SK-N-SH treated with all-trans-retinoic acid at 6 μM for 48 hours (cell line): ENCODE data around the gene RTF1.

ENCODE experiments used
- ATAC-seq: fragments of 200-7000 bp; cut with Tn5 transposase; 3 replicates; pipeline ENCODE4 v1.9.1; 2020; ENCODE audit warnings: mild to moderate bottlenecking, moderate library complexity
- ARNTL ChIP-seq: fragments of 450-650 bp; formaldehyde crosslinking; IDR thresholded peaks from 2 replicates; pipeline ENCODE4 v1.5.0; 2020; ENCODE audit warnings: low read depth, mild to moderate bottlenecking, moderate library complexity, borderline replicate concordance
- CREB5 ChIP-seq: fragments of 250-450 bp; sonication (Bioruptor Pico); IDR thresholded peaks from 2 replicates; pipeline ENCODE4 v1.5.1; 2020; ENCODE audit warnings: low read depth, mild to moderate bottlenecking, moderate library complexity
- CSDC2 ChIP-seq: fragments of 250-450 bp; sonication (Bioruptor Pico); IDR thresholded peaks from 2 replicates; pipeline ENCODE4 v1.5.0; 2020; ENCODE audit warnings: mild to moderate bottlenecking, moderate library complexity
- CSRNP3 ChIP-seq: fragments of 250-450 bp; sonication (Bioruptor Pico); IDR thresholded peaks from 2 replicates; pipeline ENCODE4 v1.5.1; 2021; ENCODE audit warnings: mild to moderate bottlenecking, moderate library complexity
- ESRRG ChIP-seq: fragments of 250-450 bp; sonication (Bioruptor Pico); IDR thresholded peaks from 2 replicates; pipeline ENCODE4 v1.6.1; 2021; ENCODE audit warnings: mild to moderate bottlenecking
- GLIS3 ChIP-seq: fragments of 250-450 bp; sonication (Bioruptor Pico); IDR thresholded peaks from 2 replicates; pipeline ENCODE4 v1.5.0; 2020; ENCODE audit warnings: mild to moderate bottlenecking, moderate library complexity
- ISL1 ChIP-seq: fragments of 250-450 bp; sonication (Bioruptor Pico); IDR thresholded peaks from 2 replicates; pipeline ENCODE4 v2.1.2; 2022; ENCODE audit warnings: mild to moderate bottlenecking, moderate library complexity
- OSR1 ChIP-seq: fragments of 250-450 bp; sonication (Bioruptor Pico); IDR thresholded peaks from 2 replicates; pipeline ENCODE4 v1.8.0; 2022; ENCODE audit warnings: moderate library complexity, mild to moderate bottlenecking, inconsistent platforms
- PATZ1 ChIP-seq: fragments of 250-450 bp; sonication (Bioruptor Pico); IDR thresholded peaks from 2 replicates; pipeline ENCODE4 v1.8.0; 2020; ENCODE audit warnings: mild to moderate bottlenecking, moderate library complexity, borderline replicate concordance
- POU6F1 ChIP-seq: fragments of 250-450 bp; sonication (Bioruptor Pico); IDR thresholded peaks from 2 replicates; pipeline ENCODE4 v1.8.0; 2021; ENCODE audit warnings: low read depth, mild to moderate bottlenecking, moderate library complexity, borderline replicate concordance
- PPARA ChIP-seq: fragments of 250-450 bp; sonication (Bioruptor Pico); IDR thresholded peaks from 2 replicates; pipeline ENCODE4 v1.5.0; 2020; ENCODE audit warnings: mild to moderate bottlenecking, borderline replicate concordance
- RARB ChIP-seq: fragments of 250-450 bp; sonication (Bioruptor Pico); IDR thresholded peaks from 2 replicates; pipeline ENCODE4 v1.8.0; 2021; ENCODE audit warnings: mild to moderate bottlenecking, moderate library complexity
- SNAI2 ChIP-seq: fragments of 250-450 bp; sonication (Bioruptor Pico); IDR thresholded peaks from 2 replicates; pipeline ENCODE4 v1.5.0; 2020; ENCODE audit warnings: mild to moderate bottlenecking, moderate library complexity
- TCF4 ChIP-seq: fragments of 250-450 bp; sonication (Bioruptor Pico); IDR thresholded peaks from 2 replicates; pipeline ENCODE4 v1.8.0; 2021; ENCODE audit warnings: mild to moderate bottlenecking, moderate library complexity, borderline replicate concordance
- TOX ChIP-seq: fragments of 250-450 bp; sonication (Bioruptor Pico); IDR thresholded peaks from 2 replicates; pipeline ENCODE4 v1.8.0; 2021; ENCODE audit warnings: mild to moderate bottlenecking, moderate library complexity, borderline replicate concordance
- TSHZ2 ChIP-seq: fragments of 250-450 bp; sonication (Bioruptor Pico); IDR thresholded peaks from 2 replicates; pipeline ENCODE4 v1.5.0; 2020; ENCODE audit warnings: mild to moderate bottlenecking, moderate library complexity
- ZC3H10 ChIP-seq: fragments of 250-450 bp; sonication (Bioruptor Pico); IDR thresholded peaks from 2 replicates; pipeline ENCODE4 v1.5.1; 2021; ENCODE audit warnings: mild to moderate bottlenecking, moderate library complexity
- ZFP3 ChIP-seq: fragments of 250-450 bp; sonication (Bioruptor Pico); IDR thresholded peaks from 2 replicates; pipeline ENCODE4 v1.5.0; 2020; ENCODE audit warnings: mild to moderate bottlenecking, moderate library complexity
- ZFP30 ChIP-seq: fragments of 450-650 bp; formaldehyde crosslinking; IDR thresholded peaks from 2 replicates; pipeline ENCODE4 v1.5.0; 2022; ENCODE audit warnings: mild to moderate bottlenecking, moderate library complexity
- ZNF70 ChIP-seq: fragments of 450-650 bp; formaldehyde crosslinking; IDR thresholded peaks from 2 replicates; pipeline ENCODE4 v1.5.0; 2020; ENCODE audit warnings: mild to moderate bottlenecking, moderate library complexity
- ZNF8 ChIP-seq: fragments of 450-650 bp; formaldehyde crosslinking; IDR thresholded peaks from 2 replicates; pipeline ENCODE4 v1.5.0; 2020; ENCODE audit warnings: mild to moderate bottlenecking, moderate library complexity

RTF1 gene

GRCh38 chr15:41487802-41488201, 70.9 kb downstream of the RTF1 start (continued):
- TF ChIP-seq TSHZ2 (CRISPR knock-in tag) (no peak), POU6F1 (CRISPR knock-in tag) (no peak), ISL1 (CRISPR knock-in tag) (no peak), ZNF8 (CRISPR knock-in tag) (no peak), ZC3H10 (no peak), ZNF70 (CRISPR knock-in tag) (no peak), CSRNP3 (CRISPR knock-in tag) (no peak), ZFP3 (no peak), TOX (CRISPR knock-in tag) (no peak), RARB (no peak)

GRCh38 chr15:41489641-41490040, 72.7 kb downstream of the RTF1 start:
- TF ChIP-seq POU6F1 (CRISPR knock-in tag) (no peak), SNAI2 (no peak), ZFP30 (CRISPR knock-in tag) (no peak), ZNF70 (CRISPR knock-in tag) (no peak), TCF4 (CRISPR knock-in tag) (no peak), CSDC2 (no peak), ZNF8 (CRISPR knock-in tag) (no peak), PATZ1 (CRISPR knock-in tag) (no peak), ZFP3 (no peak), RARB (no peak), CREB5 (CRISPR knock-in tag) (no peak), ISL1 (CRISPR knock-in tag) (no peak), PPARA (CRISPR knock-in tag) (no peak), GLIS3 (CRISPR knock-in tag) (no peak), ARNTL (no peak), OSR1 (CRISPR knock-in tag) (no peak), ZC3H10 (no peak), TOX (CRISPR knock-in tag) (no peak), ESRRG (CRISPR knock-in tag) (no peak)
- no peak for ATAC-seq

GRCh38 chr15:41490355-41490754, 73.5 kb downstream of the RTF1 start:
- TF ChIP-seq GLIS3 (CRISPR knock-in tag): no peak
- peak; percentile 62 for ATAC-seq
